HG02610 (cell line): ENCODE data around the gene TLL2.
"Not testable (repeated sequence)": the region's sequence is repeated elsewhere in the genome, so short reads cannot be mapped to it uniquely, and the experiment has no call there.

ENCODE experiments used
- ATAC-seq: cut with Tn5 transposase; IDR thresholded peaks from one replicate; pipeline ENCODE4 v1.9.1; 2021; ENCODE audit warnings: mild to moderate bottlenecking, moderate library complexity; ENCODE audit not compliant: unreplicated experiment

The TLL2 gene

DNA sequence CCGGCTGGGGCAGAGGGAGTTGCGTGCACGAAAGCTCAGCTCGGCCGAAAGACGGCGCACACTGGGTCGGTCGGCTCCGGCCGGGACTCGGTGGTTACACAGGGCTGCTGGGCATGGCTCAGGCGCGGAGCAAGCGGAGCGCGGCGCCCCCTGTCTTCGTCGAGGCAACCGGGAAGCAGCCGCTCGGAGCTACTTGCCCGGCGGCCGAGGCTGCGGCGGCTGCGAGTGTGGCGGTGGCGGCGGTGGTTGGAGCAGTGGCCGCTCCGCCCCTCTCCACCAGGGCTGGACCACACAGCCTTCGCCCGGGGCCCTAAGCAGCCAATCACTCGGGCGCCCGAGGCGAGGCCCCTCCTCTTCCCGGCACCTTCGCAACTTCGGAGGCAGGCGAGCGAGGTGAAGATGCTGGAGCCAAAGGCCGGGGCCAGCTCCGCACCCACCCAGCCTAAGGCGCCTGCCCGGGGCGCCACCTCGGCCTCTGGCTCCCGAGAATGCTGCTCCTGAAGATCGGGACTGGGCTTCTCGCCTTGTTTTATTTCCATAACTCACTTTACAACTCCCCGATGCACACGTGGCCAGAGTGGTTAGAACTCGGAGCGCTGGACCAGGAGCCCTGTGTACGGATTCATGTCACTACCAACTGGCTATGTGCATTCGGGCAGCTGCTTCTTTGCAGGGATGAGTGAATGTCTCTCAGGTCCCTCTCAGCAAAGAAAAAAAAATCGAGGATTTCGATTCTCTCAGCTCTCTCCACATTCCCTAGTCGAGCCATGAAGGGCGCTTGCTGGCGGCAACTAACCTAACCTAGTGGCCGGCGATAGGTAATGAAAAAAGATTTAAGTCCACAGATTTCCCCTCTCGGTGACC lies at the start of gene TLL2:
Gene TLL2 (minus strand): TSS at position 229 of the 864 bp plus-strand sequence. CDS start 241 bp downstream, outside the sequence.
- peak; percentile 78 for ATAC-seq

DNA sequence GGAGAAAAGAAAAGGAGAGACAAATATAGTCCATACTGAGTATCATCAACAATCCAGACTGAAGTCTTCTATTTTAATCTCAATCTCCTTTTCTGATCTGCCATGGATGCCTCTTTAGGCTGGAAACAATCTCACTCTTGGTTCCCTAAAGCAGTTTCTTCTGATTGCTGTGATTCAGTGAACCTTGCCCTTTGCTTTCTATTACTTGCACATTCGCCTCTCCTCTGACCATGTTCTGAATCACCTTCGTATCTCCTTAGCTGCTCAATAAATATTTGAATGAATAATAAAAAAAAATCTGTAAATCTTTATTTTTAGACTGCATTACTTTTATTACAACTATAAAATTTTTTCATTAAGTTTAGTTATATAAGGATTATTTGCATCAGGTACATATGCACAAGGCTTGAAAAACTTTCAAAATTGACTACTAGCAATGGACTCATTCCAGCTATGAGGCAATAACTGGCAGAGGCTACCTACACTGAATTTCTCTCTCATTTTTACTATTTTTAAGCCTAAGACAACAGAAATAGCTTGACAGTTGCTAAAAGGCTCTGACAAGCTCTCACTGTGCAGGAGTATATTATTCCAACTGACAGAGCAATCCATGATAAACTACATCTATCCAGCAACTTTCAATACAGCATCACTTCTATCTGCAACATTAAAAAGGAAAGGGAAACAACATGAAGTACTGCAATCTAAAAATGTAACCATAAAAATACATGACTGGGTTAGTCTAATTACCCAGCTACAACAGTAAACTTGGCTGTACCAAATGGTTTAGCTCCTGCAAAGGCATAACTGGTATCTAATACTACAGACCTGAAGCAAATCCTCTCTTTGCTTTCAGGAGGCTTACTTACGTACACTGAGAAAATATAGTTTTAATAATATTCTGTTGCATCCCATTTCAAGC lies 47.5 kb upstream of the TLL2 start:
- ATAC-seq, result no peak

GRCh38 chr10:96560489-96560888 lies 46.8 kb upstream of the TLL2 start:
- ATAC-seq, result no peak

DNA sequence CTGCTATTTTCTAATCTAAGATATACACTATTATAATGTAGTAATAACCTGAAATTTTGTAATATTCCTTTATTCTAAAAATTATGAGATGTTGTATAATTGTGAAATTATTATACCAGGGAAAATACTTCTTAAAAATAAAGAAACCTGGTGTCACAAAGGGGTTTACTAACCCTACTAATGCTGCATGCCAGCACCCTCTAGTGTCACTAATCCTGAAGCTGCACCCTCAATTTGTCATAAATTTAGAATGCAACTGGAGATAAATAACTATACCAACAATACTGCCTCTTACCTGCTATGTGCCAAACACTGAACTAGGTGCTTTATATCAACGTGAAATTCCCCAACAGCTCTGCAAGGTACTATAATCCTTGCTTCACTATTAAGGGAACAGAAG lies 42.3 kb upstream of the TLL2 start:
- ATAC-seq, result no peak

- ATAC-seq, result no peak
These were observed 41.6 kb upstream of the TLL2 start for GRCh38 chr10:96555330-96555729.

DNA sequence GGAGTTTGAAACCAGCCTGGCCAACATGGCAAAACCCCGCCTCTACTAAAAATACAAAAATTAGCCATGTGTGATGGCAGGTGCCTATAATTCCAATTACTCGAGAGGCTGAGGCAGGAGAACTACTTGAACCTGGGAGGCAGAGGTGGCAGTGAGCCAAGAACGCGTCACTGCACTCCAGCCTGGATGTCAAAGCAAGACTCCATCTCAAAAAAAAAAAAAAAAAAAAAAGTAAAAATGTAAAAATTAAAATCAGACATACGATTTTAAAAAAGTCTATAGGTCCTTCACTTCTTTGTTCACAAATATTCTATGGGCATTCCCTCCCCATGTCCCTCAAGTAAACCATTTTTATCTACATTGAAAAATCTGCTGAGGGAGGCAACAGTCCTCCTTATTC lies 34.9 kb upstream of the TLL2 start:
- no peak for ATAC-seq

DNA sequence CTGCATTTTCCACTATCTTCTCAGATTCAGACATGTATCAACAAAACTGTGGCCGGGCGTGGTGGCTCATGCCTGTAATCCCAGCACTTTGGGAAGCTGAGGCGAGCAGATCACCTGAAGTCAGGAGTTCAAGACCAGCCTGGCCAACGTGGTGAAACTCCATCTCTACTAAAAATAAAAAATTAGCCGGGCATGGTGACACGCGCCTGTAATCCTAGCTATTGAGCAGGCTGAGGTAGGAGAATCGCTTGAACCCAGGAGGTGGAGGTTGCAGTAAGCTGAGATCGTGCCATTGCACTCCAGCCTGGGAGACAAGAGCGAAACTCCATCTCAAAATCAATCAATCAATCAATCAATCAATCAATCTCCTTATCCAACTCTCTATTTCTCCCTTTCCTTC lies 31.8 kb upstream of the TLL2 start:
- not testable (repeated sequence) for ATAC-seq

DNA sequence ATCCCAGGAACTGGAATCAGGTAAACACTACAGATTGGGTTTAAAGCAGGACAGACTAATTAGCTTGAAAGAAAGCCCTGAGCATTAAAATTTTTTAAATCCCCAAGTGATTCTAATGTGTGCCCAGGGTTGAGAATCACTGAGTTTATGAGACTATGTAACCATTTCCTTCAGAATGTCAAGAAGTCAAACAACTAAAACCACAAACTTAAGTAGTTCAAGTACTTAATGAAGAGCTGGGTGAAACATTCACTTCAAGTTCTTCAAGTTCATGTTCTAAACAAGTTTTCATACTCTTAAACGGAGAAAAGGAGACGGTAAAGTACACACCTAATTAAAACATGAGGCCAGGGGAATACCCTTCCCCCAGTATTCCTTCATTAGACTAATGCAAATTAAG lies 28.2 kb upstream of the TLL2 start:
- no peak for ATAC-seq

GRCh38 chr10:96540240-96540639 lies 26.5 kb upstream of the TLL2 start:
- no peak for ATAC-seq

- no peak for ATAC-seq
These were observed 25.0 kb upstream of the TLL2 start for GRCh38 chr10:96538683-96539082.

- no peak for ATAC-seq
These were observed 22.4 kb upstream of the TLL2 start for GRCh38 chr10:96536129-96536528.

GRCh38 chr10:96532523-96532922 lies 18.8 kb upstream of the TLL2 start:
- no peak for ATAC-seq

GRCh38 chr10:96529634-96530279 lies 16.0 kb upstream of the TLL2 start:
- ATAC-seq, result no peak

DNA sequence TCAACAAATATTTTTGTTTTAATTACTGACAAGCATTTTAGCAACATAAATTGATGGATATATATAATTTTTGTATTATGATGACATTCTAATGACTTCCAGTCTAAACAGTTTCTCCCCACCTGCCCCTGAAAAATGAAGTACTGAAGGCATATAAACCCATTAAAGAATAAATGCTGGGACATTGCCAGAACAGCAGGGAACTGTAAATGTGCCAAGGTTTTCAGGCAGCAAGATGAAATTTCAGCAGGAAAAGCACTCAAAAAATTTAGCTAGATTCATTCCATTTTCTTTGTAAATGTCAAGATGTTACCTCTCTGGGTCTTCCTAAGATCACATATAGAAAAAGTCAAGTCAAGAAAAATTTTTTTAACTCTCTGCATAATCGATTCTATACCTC lies 11.0 kb upstream of the TLL2 start:
- ATAC-seq, result no peak

- no peak for ATAC-seq
These were observed 3.6 kb upstream of the TLL2 start for GRCh38 chr10:96517284-96517683.

GRCh38 chr10:96516337-96516736 lies 2.6 kb upstream of the TLL2 start:
- ATAC-seq, result no peak

GRCh38 chr10:96513305-96513697 lies 425 bp downstream of the TLL2 start:
- ATAC-seq, result peak; percentile 67

DNA sequence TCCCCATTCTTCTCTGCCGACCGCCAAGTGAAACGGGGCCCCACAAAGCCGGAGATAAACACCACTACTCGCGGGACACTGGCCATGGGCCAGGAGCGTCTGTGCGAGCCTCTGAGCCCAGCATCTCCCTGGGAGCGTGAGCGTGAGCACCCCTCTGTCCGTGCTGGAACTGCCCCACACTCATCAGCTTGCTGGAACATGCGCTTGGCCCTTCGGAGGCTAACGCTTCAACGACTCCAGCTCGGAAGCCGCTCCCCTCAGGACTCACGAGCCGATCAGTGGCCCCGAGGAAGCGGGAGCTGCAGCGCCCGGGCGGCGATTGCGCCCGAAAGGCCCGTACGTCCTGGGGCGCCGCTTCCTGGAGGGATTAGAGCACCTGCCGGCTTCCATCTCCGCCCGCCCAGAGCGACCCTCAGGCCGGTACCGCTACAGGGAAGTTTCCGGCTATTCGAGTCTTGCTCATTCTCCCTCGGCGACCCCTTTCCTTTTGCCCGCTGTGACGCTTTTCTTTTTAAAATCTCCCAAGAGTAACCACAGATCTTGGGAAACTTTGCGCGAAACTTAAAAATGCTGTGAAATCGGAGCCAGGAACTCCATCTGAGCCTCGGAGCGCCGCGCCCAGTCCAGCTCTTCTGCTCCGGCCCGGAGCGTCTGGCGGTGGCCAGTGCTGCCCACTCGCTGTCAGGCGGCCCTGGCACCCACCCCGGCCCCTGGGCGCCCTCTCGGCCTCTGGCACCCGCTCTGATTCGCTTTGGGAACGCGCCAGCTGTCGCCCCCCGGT lies 1.0 kb downstream of the TLL2 start:
- ATAC-seq, result no peak

GRCh38 chr10:96511044-96511945 lies 2.4 kb downstream of the TLL2 start:
- ATAC-seq, result no peak
